GM06990 (cell line): ENCODE results near the gene CD164L2.
A peak's percentile ranks its signal among the peaks of the same experiment; 100 is the strongest.

Experiments
- DNase-seq: peaks from one replicate; pipeline ENCODE4 v3.0.0-alpha.2; 2011; ENCODE audit not compliant: insufficient read length; ENCODE audit errors: extremely low read depth
- H3K27me3 ChIP-seq: replicated peaks from 2 replicates; pipeline ENCODE4 v1.6.0; 2011; ENCODE audit warnings: low read length; ENCODE audit not compliant: control insufficient read depth, insufficient read depth
- H3K36me3 ChIP-seq: 2 replicates; pipeline ENCODE4 v1.5.1; 2011; ENCODE audit warnings: low read length; ENCODE audit not compliant: control insufficient read depth, insufficient read depth
- H3K4me3 ChIP-seq: replicated peaks from 2 replicates; pipeline ENCODE4 v1.5.1; 2011; ENCODE audit warnings: low read depth, mild to moderate bottlenecking, control low read depth, low read length
- CTCF ChIP-seq: IDR thresholded peaks from 2 replicates; pipeline ENCODE4 v1.5.1; 2011; ENCODE audit warnings: low read length, control low read depth, mild to moderate bottlenecking, inconsistent platforms; ENCODE audit not compliant: insufficient read depth, poor library complexity, severe bottlenecking

CD164L2 gene

GRCh38 chr1:27372022-27372807, 10.9 kb downstream of the CD164L2 start:
- no peaks in the 10 kb centered on the region for H3K36me3 ChIP-seq
- H3K27me3 ChIP-seq: peaks cover 1% of the 10 kb centered on the region
- DNase-seq: no peak
- TF ChIP-seq CTCF: no peak
- no peak overlapping the region for H3K4me3 ChIP-seq

GRCh38 chr1:27368869-27369582, 14.1 kb downstream of the CD164L2 start:
- no peaks in the 10 kb centered on the region for H3K27me3 ChIP-seq
- no peak for DNase-seq
- no peak overlapping the region for H3K4me3 ChIP-seq
- no peak for TF ChIP-seq CTCF
- H3K36me3 ChIP-seq: no peaks in the 10 kb centered on the region

- TF ChIP-seq CTCF: no peak
- DNase-seq: no peak
- Histone ChIP-seq H3K4me3 (no peak overlapping the region), H3K27me3 (no peaks in the 10 kb centered on the region), H3K36me3 (no peaks in the 10 kb centered on the region)
Measured at GRCh38 chr1:27367160-27367650, 15.9 kb downstream of the CD164L2 start.

- peak within 1 kb of the TSS; percentile 63 for H3K4me3 ChIP-seq
- peak; percentile 13 for TF ChIP-seq CTCF
- no peaks in the 10 kb centered on the region for H3K27me3 ChIP-seq
- H3K36me3 ChIP-seq: no peaks in the 10 kb centered on the region
- no peak for DNase-seq
Measured at GRCh38 chr1:27366411-27367159, 16.5 kb downstream of the CD164L2 start, which contains the start of gene MAP3K6. Gene MAP3K6 (minus strand): TSS chr1:27366961. CDS start chr1:27366597, 364 bp downstream.

- peak overlapping the region; percentile 63 for H3K4me3 ChIP-seq
- DNase-seq: peak; percentile 69
- H3K36me3 ChIP-seq: no peaks in the 10 kb centered on the region
- H3K27me3 ChIP-seq: no peaks in the 10 kb centered on the region
- TF ChIP-seq CTCF: no peak
Measured at GRCh38 chr1:27366113-27366410, 17.1 kb downstream of the CD164L2 start.
